ENCODE measurements around the gene METTL2A.
"Not testable (repeated sequence)": the region's sequence is repeated elsewhere in the genome, so short reads cannot be mapped to it uniquely, and the experiment has no call there.

- not testable (repeated sequence) for TF ChIP-seq EZH2 (IDR thresholded peaks at IDR 0.05; ENCODE audit: borderline replicate concordance, low read length); CTCF (conservative IDR thresholded peaks at IDR 0.05 in 1 of 2, IDR thresholded peaks at IDR 0.05 in 1 of 2; ENCODE audit: extremely low read depth in 1 of 2, insufficient read depth in 1 of 2, low read depth in 1 of 2, low read length in 2 of 2)
These were observed 70.4 kb downstream of the METTL2A start for GRCh38 chr17:62494073-62494472.
